WERI-Rb-1 (cell line): ENCODE data around the gene PPP2R3B.
"Not testable (repeated sequence)": the region's sequence is repeated elsewhere in the genome, so short reads cannot be mapped to it uniquely, and the experiment has no call there.

Source experiments
- DNase-seq: peaks from one replicate; pipeline ENCODE4 v3.0.0-alpha.2; 2020
- H3K27ac ChIP-seq: fragments of 250-450 bp; sonication (Bioruptor Pico); 2 replicates; pipeline ENCODE4 v1.5.1; 2020; ENCODE audit warnings: mild to moderate bottlenecking, moderate library complexity
- H3K27me3 ChIP-seq: fragments of 250-450 bp; sonication (Bioruptor Pico); 2 replicates; pipeline ENCODE4 v1.5.1; 2021; ENCODE audit warnings: mild to moderate bottlenecking, low read depth, moderate library complexity; ENCODE audit not compliant: insufficient read depth, severe bottlenecking
- H3K36me3 ChIP-seq: fragments of 250-450 bp; sonication (Bioruptor Pico); 2 replicates; pipeline ENCODE4 v1.5.1; 2020; ENCODE audit warnings: mild to moderate bottlenecking, moderate library complexity
- H3K4me3 ChIP-seq: 2 replicates; pipeline ENCODE4 v1.5.1; 2011; ENCODE audit warnings: low read depth, mild to moderate bottlenecking, control low read depth, low read length
- H3K9me3 ChIP-seq: fragments of 250-450 bp; sonication (Bioruptor Pico); 2 replicates; pipeline ENCODE4 v1.5.1; 2021; ENCODE audit warnings: mild to moderate bottlenecking, moderate library complexity; ENCODE audit not compliant: severe bottlenecking
- CTCF ChIP-seq: IDR thresholded peaks from 2 replicates; pipeline ENCODE4 v1.5.1; 2011; ENCODE audit warnings: low read depth, mild to moderate bottlenecking, control low read depth, inconsistent platforms, low read length

Gene PPP2R3B

GRCh38 chrX:421646-422391 is 35.1 kb upstream of the PPP2R3B start:
- Histone ChIP-seq H3K9me3 (no peaks in the 10 kb centered on the region), H3K36me3 (no peaks in the 10 kb centered on the region), H3K4me3 (no peak overlapping the region), H3K27me3 (peaks cover 55% of the 10 kb centered on the region), H3K27ac (no peak overlapping the region)
- no peak for TF ChIP-seq CTCF
- no peak for DNase-seq

- TF ChIP-seq CTCF: no peak
- no peak overlapping the region for H3K4me3 ChIP-seq
- no peaks in the 10 kb centered on the region for H3K36me3 ChIP-seq
- H3K27ac ChIP-seq: no peak overlapping the region
- DNase-seq: no peak
- H3K9me3 ChIP-seq: no peaks in the 10 kb centered on the region
- H3K27me3 ChIP-seq: peaks cover 46% of the 10 kb centered on the region
Measured at GRCh38 chrX:420496-421223, 34.0 kb upstream of the PPP2R3B start.

- no peak overlapping the region for H3K4me3 ChIP-seq
- H3K27me3 ChIP-seq: peaks cover 41% of the 10 kb centered on the region
- no peaks in the 10 kb centered on the region for H3K36me3 ChIP-seq
- no peak overlapping the region for H3K27ac ChIP-seq
- no peaks in the 10 kb centered on the region for H3K9me3 ChIP-seq
- no peak for TF ChIP-seq CTCF
- DNase-seq: no peak
Measured at GRCh38 chrX:418927-419729, 32.4 kb upstream of the PPP2R3B start.

- peaks cover 23% of the 10 kb centered on the region for H3K27me3 ChIP-seq
- not testable (repeated sequence) for H3K9me3 ChIP-seq, H3K27ac ChIP-seq, H3K36me3 ChIP-seq, H3K4me3 ChIP-seq, DNase-seq
Measured at GRCh38 chrX:415498-415897, 28.8 kb upstream of the PPP2R3B start.

GRCh38 chrX:413322-414201 is 26.9 kb upstream of the PPP2R3B start:
- no peak for TF ChIP-seq CTCF
- Histone ChIP-seq H3K9me3 (no peaks in the 10 kb centered on the region), H3K4me3 (no peak overlapping the region), H3K27me3 (peaks cover 11% of the 10 kb centered on the region), H3K36me3 (no peaks in the 10 kb centered on the region), H3K27ac (no peak overlapping the region)
- no peak for DNase-seq
